A549 (cell line): Measurements from ENCODE around the gene SORCS2.

Source experiments
- ATOH8 ChIP-seq: fragments of 250-450 bp; sonication (Bioruptor Pico); IDR thresholded peaks from 2 replicates; pipeline ENCODE4 v1.5.0; 2020; ENCODE audit warnings: low read depth, mild to moderate bottlenecking, moderate library complexity
- CEBPB ChIP-seq, 2 experiments: fragments of >200 bp in 1 of 2; sonication (Bioruptor Twin) in 1 of 2; formaldehyde crosslinking in 1 of 2; IDR thresholded peaks; 2 replicates each; pipeline ENCODE4 v1.6.1; 2012 to 2016
- CTCF ChIP-seq: fragments of >200 bp; sonication (Bioruptor Twin); formaldehyde crosslinking; IDR thresholded peaks from 3 replicates; pipeline ENCODE4 v1.5.1; 2016
- FOSL2 ChIP-seq, 2 experiments: fragments of 450-650 bp in 1 of 2; fragments of >200 bp in 1 of 2; sonication (Bioruptor Twin) in 1 of 2; formaldehyde crosslinking; IDR thresholded peaks; 2 replicates each; pipeline versions ENCODE4 v1.5.0 to v1.6.1; 2016 to 2020; ENCODE audit warnings: mild to moderate bottlenecking in 1 of 2, moderate library complexity in 1 of 2
- MAX ChIP-seq: IDR thresholded peaks from 2 replicates; pipeline ENCODE4 v1.6.1; 2012
- POLR2A ChIP-seq: IDR thresholded peaks from 2 replicates; pipeline ENCODE4 v1.6.1; 2012; ENCODE audit warnings: mild to moderate bottlenecking, low read length
- SMC3 ChIP-seq: fragments of >200 bp; sonication (Bioruptor Twin); formaldehyde crosslinking; IDR thresholded peaks from 3 replicates; pipeline ENCODE4 v1.6.1; 2018; ENCODE audit warnings: inconsistent platforms
- TF ChIP-seq, protein P1 (sequence below): IDR thresholded peaks from 2 replicates; pipeline ENCODE4 v1.6.1; 2012; ENCODE audit warnings: low read depth, borderline replicate concordance

DNA sequence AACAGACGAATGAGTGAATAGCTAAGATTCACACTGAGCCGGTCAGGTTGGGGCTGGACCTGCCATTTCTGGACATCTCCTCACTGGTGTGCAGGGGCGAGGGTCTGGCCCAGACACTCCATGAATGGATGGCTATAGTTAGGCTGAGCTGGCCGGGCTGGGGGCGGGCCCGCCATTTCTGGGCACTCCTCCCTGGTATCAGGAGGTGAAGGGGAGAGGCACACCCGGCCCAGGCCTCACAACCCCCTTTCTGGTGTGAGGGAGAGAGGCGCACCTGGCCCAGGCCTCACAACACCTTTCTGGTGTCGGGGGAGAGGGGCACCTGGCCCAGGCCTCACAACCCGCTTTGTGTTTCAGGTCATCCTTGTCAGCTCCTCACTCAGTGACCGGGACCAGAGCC is 445.6 kb downstream of the SORCS2 start:
- TF ChIP-seq FOSL2 (IDR thresholded peaks at IDR 0.05) = no peak
- no peak for TF ChIP-seq FOSL2 (CRISPR knock-in tag; IDR thresholded peaks at IDR 0.05)
- no peak for TF ChIP-seq ATOH8 (CRISPR knock-in tag)
- TF ChIP-seq, protein P1, sequence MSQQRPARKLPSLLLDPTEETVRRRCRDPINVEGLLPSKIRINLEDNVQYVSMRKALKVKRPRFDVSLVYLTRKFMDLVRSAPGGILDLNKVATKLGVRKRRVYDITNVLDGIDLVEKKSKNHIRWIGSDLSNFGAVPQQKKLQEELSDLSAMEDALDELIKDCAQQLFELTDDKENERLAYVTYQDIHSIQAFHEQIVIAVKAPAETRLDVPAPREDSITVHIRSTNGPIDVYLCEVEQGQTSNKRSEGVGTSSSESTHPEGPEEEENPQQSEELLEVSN = no peak
- no peak for TF ChIP-seq CTCF
- no peak for TF ChIP-seq MAX
- no peak for TF ChIP-seq SMC3
- TF ChIP-seq CEBPB (IDR thresholded peaks at IDR 0.05) = no peak
- no peak for TF ChIP-seq POLR2A
